Measurements from ENCODE around the gene SENP6.
"Not testable (repeated sequence)": the region's sequence is repeated elsewhere in the genome, so short reads cannot be mapped to it uniquely, and the experiment has no call there.

Gene SENP6

GRCh38 chr6:75608304-75608703 lies 6.6 kb downstream of the SENP6 start:
- DNase-seq (ENCODE audit: low spot score), result no peak

- DNase-seq (ENCODE audit: low spot score), result no peak
These were observed 7.4 kb downstream of the SENP6 start for GRCh38 chr6:75608956-75609533.

GRCh38 chr6:75609639-75610590 lies 8.2 kb downstream of the SENP6 start:
- DNase-seq (ENCODE audit: low spot score), result no peak

- no peak for DNase-seq (ENCODE audit: low spot score)
These were observed 9.5 kb downstream of the SENP6 start for GRCh38 chr6:75611011-75611701.

GRCh38 chr6:75611702-75612375 lies 10.2 kb downstream of the SENP6 start:
- no peak for DNase-seq (ENCODE audit: low spot score)

- DNase-seq (ENCODE audit: low spot score), result no peak
These were observed 10.8 kb downstream of the SENP6 start for GRCh38 chr6:75612434-75612833.

GRCh38 chr6:75613056-75613501 lies 11.4 kb downstream of the SENP6 start:
- no peak for DNase-seq (ENCODE audit: low spot score)

GRCh38 chr6:75618437-75618836 lies 16.8 kb downstream of the SENP6 start:
- DNase-seq (ENCODE audit: low spot score), result no peak

GRCh38 chr6:75619230-75619899 lies 17.7 kb downstream of the SENP6 start:
- no peak for DNase-seq (ENCODE audit: low spot score)

- no peak for DNase-seq (ENCODE audit: low spot score)
These were observed 19.0 kb downstream of the SENP6 start for GRCh38 chr6:75620381-75621304.

- DNase-seq (ENCODE audit: low spot score), result no peak
These were observed 20.2 kb downstream of the SENP6 start for GRCh38 chr6:75621846-75622245.

- no peak for DNase-seq (ENCODE audit: low spot score)
These were observed 21.8 kb downstream of the SENP6 start for GRCh38 chr6:75623491-75623890.

GRCh38 chr6:75624335-75624734 lies 22.7 kb downstream of the SENP6 start:
- DNase-seq (ENCODE audit: low spot score), result no peak

- no peak for DNase-seq (ENCODE audit: low spot score)
These were observed 23.3 kb downstream of the SENP6 start for GRCh38 chr6:75624988-75625387.

GRCh38 chr6:75626561-75626960 lies 24.9 kb downstream of the SENP6 start:
- no peak for DNase-seq (ENCODE audit: low spot score)

GRCh38 chr6:75627708-75628107 lies 26.0 kb downstream of the SENP6 start:
- DNase-seq (ENCODE audit: low spot score), result not testable (repeated sequence)

- no peak for DNase-seq (ENCODE audit: low spot score)
These were observed 30.4 kb downstream of the SENP6 start for GRCh38 chr6:75631859-75632635.

- DNase-seq (ENCODE audit: low spot score), result no peak
These were observed 31.4 kb downstream of the SENP6 start for GRCh38 chr6:75633045-75633444.

- no peak for DNase-seq (ENCODE audit: low spot score)
These were observed 40.6 kb downstream of the SENP6 start for GRCh38 chr6:75642311-75642710.

GRCh38 chr6:75643173-75643572 lies 41.5 kb downstream of the SENP6 start:
- DNase-seq (ENCODE audit: low spot score), result peak; percentile 1
